Measurements from ENCODE around the gene FCHO1. TPM values are rescaled to one million over a fixed set of nuclear protein-coding genes. Genes with fewer than 3 reads are reported as not detected.
"Not testable (repeated sequence)": the region's sequence is repeated elsewhere in the genome, so short reads cannot be mapped to it uniquely, and the experiment has no call there.

The FCHO1 gene
- total RNA-seq, 1 donor from 2014 or later: 2.2 TPM

- DNase-seq: no peak
These were observed 44.2 kb downstream of the FCHO1 start for GRCh38 chr19:17795495-17795856.

- DNase-seq: no peak
These were observed 44.9 kb downstream of the FCHO1 start for GRCh38 chr19:17796013-17796837.

GRCh38 chr19:17796838-17797423, 45.7 kb downstream of the FCHO1 start:
- no peak for DNase-seq

GRCh38 chr19:17797424-17798201, 46.3 kb downstream of the FCHO1 start:
- no peak for DNase-seq

- not testable (repeated sequence) for DNase-seq
These were observed 47.3 kb downstream of the FCHO1 start for GRCh38 chr19:17798599-17798998.

- no peak for DNase-seq
These were observed 51.0 kb downstream of the FCHO1 start for GRCh38 chr19:17802137-17802858.

GRCh38 chr19:17803264-17803896, 52.1 kb downstream of the FCHO1 start:
- DNase-seq: no peak

GRCh38 chr19:17805427-17805826, 54.1 kb downstream of the FCHO1 start:
- DNase-seq: no peak

GRCh38 chr19:17806945-17807344, 55.7 kb downstream of the FCHO1 start:
- DNase-seq: no peak

GRCh38 chr19:17807731-17808316, 56.5 kb downstream of the FCHO1 start:
- no peak for DNase-seq

- no peak for DNase-seq
These were observed 59.8 kb downstream of the FCHO1 start for GRCh38 chr19:17811103-17811502.

GRCh38 chr19:17811681-17812080, 60.4 kb downstream of the FCHO1 start:
- DNase-seq: no peak

- DNase-seq: no peak
These were observed 60.8 kb downstream of the FCHO1 start for GRCh38 chr19:17812099-17812498.

- no peak for DNase-seq
These were observed 66.5 kb downstream of the FCHO1 start for GRCh38 chr19:17817668-17818363.

GRCh38 chr19:17821190-17821589, 69.9 kb downstream of the FCHO1 start, which contains the start of gene INSL3:
TSS of gene INSL3 (minus strand) at chr19:17821519. CDS start at chr19:17821506, 13 bp downstream.
- no peak for DNase-seq

GRCh38 chr19:17824339-17824738, 73.1 kb downstream of the FCHO1 start:
- no peak for DNase-seq

- no peak for DNase-seq
These were observed 75.3 kb downstream of the FCHO1 start for GRCh38 chr19:17826508-17827056.

- peak; percentile 50 for DNase-seq
These were observed 78.7 kb downstream of the FCHO1 start for GRCh38 chr19:17829855-17830566.

GRCh38 chr19:17830567-17831418, 79.5 kb downstream of the FCHO1 start:
- DNase-seq: peak; percentile 81
